GM19328 (cell line): ENCODE data around the gene ESYT3.
"Not testable (repeated sequence)": the region's sequence is repeated elsewhere in the genome, so short reads cannot be mapped to it uniquely, and the experiment has no call there.

Source experiments
- ATAC-seq: cut with Tn5 transposase; IDR thresholded peaks from one replicate; pipeline ENCODE4 v1.9.1; 2021; ENCODE audit warnings: mild to moderate bottlenecking, moderate library complexity; ENCODE audit not compliant: unreplicated experiment

The ESYT3 gene

DNA sequence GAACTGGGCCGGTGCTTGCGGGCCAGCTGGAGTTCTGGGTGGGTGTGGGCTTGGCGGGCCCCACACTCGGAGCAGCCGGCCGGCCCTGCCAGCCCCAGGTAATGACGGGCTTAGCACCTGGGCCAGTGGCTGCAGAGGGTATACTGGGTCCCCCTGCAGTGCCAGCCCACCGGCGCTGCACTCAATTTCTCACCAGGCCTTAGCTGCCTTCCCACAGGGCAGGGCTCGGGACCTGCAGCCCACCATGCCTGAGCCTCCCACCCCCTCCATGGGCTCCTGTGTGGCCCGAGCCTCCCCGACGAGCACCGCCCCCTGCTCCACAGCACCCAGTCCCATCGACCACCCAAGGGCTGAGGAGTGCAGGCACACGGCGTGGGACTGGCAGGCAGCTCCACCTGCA lies 50.3 kb downstream of the ESYT3 start:
- not testable (repeated sequence) for ATAC-seq

DNA sequence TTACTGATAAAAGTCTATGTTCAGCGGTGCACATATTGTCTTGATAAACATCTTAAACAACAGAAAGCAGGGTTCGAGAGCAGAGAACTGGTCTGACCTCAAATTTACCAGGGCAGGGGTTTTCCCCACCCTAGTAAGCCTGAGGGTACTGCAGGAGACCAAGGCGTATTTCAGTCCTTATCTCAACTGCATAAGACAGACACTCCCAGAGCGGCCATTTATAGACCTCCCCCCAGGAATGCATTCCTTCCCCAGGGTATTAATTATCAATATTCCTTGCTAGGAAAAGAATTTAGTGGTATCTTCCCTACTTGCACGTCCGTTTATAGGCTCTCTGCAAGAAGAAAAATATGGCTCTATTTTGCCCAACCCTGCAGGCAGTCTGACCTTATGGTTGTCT lies 52.2 kb downstream of the ESYT3 start:
- not testable (repeated sequence) for ATAC-seq

- ATAC-seq, result no peak
These were observed 57.6 kb downstream of the ESYT3 start for GRCh38 chr3:138491971-138492370.

DNA sequence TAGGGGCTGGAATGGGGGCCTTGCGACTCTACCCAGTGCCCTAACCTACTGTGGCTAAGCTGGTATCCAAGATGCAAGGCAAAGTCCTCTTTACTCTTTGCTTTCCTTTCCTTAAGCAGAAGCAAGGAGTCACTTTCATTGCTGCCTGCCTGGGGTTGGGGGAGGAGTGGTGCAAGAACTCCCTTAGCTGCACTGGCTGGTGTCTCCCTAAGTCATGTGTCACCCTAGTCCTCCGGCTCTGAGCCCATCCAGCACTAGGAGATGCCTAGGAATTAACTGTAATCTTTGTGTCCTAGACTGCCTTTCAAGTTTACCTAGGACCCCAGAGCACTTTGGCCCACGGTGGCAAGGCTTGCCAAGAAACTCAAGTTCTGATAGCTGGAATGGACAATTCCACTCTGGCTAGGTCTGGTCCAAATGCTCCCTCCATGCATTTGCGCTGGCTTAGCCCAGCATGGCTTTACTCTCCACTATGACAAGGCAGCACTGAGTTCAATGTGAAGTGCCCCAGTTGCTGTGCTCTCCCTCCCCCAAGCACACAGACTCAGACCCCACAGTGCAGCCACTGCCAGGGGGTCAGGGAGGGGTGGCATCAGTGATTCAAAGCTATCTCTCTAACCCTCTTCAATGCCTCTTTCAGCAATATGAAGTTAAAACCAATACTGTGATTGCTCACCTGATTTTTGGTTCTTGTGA lies 58.7 kb downstream of the ESYT3 start:
- no peak for ATAC-seq

DNA sequence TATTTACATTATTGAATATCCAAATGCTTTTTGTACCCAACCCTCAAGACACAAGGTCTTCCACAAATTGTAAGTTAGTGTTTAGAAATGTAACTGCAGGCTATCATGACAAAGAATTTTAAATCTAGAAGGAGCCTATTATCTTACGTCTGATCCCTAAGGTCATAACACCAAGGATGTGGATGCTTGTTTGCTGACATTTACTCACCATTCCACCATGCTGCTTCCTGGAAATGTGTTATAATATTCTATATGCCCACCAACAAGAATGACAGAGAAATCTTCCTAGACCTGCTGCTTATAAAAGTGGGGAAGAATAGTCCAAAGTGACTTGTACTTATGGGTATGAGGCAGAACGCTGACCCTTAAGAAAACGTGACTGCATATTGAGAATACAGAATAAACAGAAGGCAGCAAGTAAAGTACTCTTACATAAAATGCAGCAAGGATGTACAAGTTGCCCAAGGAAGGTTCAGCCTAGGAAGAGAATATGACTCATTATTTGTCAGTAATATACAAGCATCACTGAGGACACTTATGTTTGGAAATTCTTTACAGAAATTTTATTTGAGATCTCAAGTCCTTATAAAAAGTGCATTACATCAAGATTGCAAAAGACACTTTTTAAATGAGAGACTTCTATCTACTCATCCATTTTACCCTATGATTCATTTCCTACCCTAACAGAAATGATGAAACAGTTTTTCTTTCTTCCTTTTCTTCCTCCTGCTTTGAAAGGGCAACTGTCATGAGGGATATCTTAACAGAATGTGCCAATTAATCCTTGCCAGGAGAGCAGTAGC lies 59.6 kb downstream of the ESYT3 start:
- ATAC-seq, result no peak

GRCh38 chr3:138494607-138494929 lies 60.2 kb downstream of the ESYT3 start:
- no peak for ATAC-seq

- not testable (repeated sequence) for ATAC-seq
These were observed 61.2 kb downstream of the ESYT3 start for GRCh38 chr3:138495638-138496037.

GRCh38 chr3:138496436-138496835 lies 62.0 kb downstream of the ESYT3 start:
- no peak for ATAC-seq

GRCh38 chr3:138497021-138497420 lies 62.6 kb downstream of the ESYT3 start:
- ATAC-seq, result no peak

- ATAC-seq, result no peak
These were observed 63.4 kb downstream of the ESYT3 start for GRCh38 chr3:138497851-138498250.

DNA sequence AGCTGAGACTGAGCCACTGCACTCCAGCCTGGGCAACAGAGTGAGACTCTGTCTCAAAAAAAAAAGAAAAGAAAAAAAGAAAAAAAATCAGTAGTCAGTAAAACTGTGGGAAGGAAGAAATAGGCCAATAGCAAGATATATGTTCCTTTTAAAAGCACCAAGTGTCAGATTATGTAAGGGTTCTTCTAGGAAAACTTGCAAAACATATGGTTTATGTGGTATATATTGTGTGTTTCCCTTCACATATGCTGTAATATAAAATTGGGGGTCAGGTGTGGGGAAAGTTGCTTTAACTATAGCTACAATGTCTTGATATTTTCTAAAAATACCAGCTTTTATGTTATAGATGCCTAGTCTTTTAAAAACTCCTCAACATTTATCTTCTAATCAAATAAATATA lies 64.6 kb downstream of the ESYT3 start:
- no peak for ATAC-seq

GRCh38 chr3:138507524-138507923 lies 73.1 kb downstream of the ESYT3 start:
- no peak for ATAC-seq

- ATAC-seq, result no peak
These were observed 75.2 kb downstream of the ESYT3 start for GRCh38 chr3:138509586-138509985.

- ATAC-seq, result no peak
These were observed 77.5 kb downstream of the ESYT3 start for GRCh38 chr3:138511945-138512344.

DNA sequence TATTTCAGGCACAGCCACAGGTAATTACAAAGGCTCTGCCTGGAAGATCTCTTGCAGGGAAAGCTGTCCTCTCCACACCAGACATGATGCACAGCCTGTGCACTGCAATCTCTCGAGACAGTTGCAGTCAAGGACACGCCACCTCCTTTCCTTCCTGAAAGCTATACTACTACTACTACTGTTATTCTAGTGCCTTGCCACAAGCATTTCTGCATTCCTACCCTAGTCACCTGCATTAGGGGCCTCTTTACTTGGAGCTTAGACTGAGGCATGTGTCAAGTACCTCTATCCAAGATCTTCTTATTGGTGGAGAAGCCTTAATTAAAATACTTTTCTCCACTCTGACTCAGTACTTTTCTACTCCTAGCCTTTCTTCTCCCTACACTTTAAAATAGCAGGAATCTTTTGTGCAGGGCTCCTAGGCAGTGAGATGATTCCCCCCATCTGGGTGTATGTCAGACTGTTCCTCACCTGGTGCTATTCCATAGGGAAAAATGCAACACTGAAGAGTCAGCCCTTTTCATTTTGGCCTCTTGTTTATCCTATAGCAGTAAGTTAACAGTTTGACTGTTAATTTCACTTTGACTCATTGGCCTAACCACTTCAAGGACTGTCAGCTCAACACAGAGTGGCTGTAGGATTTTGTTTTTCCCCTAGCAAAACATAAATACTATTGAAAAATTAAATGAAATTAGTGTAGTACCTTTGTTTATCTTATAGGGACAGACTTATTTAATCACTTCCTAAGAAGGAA lies 78.9 kb downstream of the ESYT3 start:
- ATAC-seq, result no peak

- not testable (repeated sequence) for ATAC-seq
These were observed 87.0 kb downstream of the ESYT3 start for GRCh38 chr3:138521445-138521844.
